ENCODE data around the gene RNF213.

DNA sequence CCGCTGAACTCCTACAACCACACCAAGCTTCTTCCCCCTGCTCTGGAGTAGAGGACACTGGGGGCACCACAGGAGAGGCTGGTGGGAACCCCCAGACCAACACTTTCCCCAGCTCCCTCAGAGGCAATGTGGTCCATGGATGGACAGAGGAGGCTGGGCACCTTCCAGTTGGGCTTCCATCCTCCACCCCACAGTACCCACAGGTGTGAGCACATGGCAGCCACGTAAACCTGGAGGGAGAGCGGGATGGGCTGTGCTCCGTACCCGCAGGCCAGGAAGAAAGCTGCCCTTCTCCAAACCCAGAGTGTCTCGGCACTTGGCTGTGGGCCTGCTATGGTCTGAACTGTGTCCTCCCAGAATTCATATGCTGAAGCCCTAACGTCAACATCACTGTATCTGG, 42.3 kb upstream of the RNF213 start:
- TF ChIP-seq, protein P1, sequence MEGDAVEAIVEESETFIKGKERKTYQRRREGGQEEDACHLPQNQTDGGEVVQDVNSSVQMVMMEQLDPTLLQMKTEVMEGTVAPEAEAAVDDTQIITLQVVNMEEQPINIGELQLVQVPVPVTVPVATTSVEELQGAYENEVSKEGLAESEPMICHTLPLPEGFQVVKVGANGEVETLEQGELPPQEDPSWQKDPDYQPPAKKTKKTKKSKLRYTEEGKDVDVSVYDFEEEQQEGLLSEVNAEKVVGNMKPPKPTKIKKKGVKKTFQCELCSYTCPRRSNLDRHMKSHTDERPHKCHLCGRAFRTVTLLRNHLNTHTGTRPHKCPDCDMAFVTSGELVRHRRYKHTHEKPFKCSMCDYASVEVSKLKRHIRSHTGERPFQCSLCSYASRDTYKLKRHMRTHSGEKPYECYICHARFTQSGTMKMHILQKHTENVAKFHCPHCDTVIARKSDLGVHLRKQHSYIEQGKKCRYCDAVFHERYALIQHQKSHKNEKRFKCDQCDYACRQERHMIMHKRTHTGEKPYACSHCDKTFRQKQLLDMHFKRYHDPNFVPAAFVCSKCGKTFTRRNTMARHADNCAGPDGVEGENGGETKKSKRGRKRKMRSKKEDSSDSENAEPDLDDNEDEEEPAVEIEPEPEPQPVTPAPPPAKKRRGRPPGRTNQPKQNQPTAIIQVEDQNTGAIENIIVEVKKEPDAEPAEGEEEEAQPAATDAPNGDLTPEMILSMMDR (IDR thresholded peaks at IDR 0.05; ENCODE audit: low read length), result no peak
- TF ChIP-seq EZH2 (IDR thresholded peaks at IDR 0.05; ENCODE audit: borderline replicate concordance, low read length), result no peak
